PC-3 (cell line): ENCODE results near the gene SMYD3. TPM values are rescaled to one million over a fixed set of nuclear protein-coding genes. Genes with fewer than 3 reads are reported as not detected.

Experiments used
- ATAC-seq: fragments of 200-7000 bp; cut with Tn5 transposase; 2 replicates; pipeline ENCODE4 v1.9.1; 2020; ENCODE audit warnings: mild to moderate bottlenecking, moderate library complexity
- BruUV-seq: library from RNA; stranded (reverse); fragments of 400-500 nt; replicated peaks from 2 replicates; lab custom pipeline; 2021; lab: Mats Ljungman, UMichigan
- CTCF ChIA-PET: fragments of 300-600 bp; sonication (Branson Sonifier 250); formaldehyde crosslinking; loops from one replicate; lab custom pipeline; 2022; ENCODE audit warnings: antibody characterized with exemption; lab: Charles Lee
- POLR2A ChIA-PET: fragments of 300-600 bp; sonication (Branson Sonifier 250); formaldehyde crosslinking; loops from one replicate; lab custom pipeline; 2022; ENCODE audit warnings: antibody characterized with exemption; ENCODE audit not compliant: unreplicated experiment; lab: Charles Lee
- DNase-seq: peaks from one replicate; pipeline ENCODE4 v3.0.0-alpha.2; 2015
- H2AFZ ChIP-seq: fragments of 300-600 bp; sonication (generic); 2 replicates; pipeline ENCODE4 v1.6.0; 2016; ENCODE audit warnings: antibody characterized with exemption, low read length
- H3F3A ChIP-seq: fragments of 300-600 bp; sonication (generic); one replicate; pipeline ENCODE4 v1.6.0; 2017; ENCODE audit warnings: antibody characterized with exemption, low read length, control low read depth, mild to moderate bottlenecking; ENCODE audit not compliant: unreplicated experiment
- H3K27ac ChIP-seq: fragments of 300-600 bp; sonication (generic); 2 replicates; pipeline ENCODE4 v1.5.1; 2016; ENCODE audit warnings: mild to moderate bottlenecking, low read length
- H3K27me3 ChIP-seq: fragments of 300-600 bp; sonication (generic); 2 replicates; pipeline ENCODE4 v1.6.1; 2016; ENCODE audit warnings: low read length, mixed read lengths
- H3K36me3 ChIP-seq: fragments of 300-600 bp; sonication (generic); 2 replicates; pipeline ENCODE4 v1.6.1; 2016; ENCODE audit warnings: low read depth, mixed run types, low read length, mixed read lengths
- H3K4me1 ChIP-seq: fragments of 300-600 bp; sonication (generic); 2 replicates; pipeline ENCODE4 v1.5.1; 2016; ENCODE audit warnings: low read length; ENCODE audit not compliant: insufficient read depth
- H3K4me2 ChIP-seq: fragments of 300-600 bp; sonication (generic); 2 replicates; pipeline ENCODE4 v1.6.0; 2016; ENCODE audit warnings: low read length
- H3K4me3 ChIP-seq: fragments of 300-600 bp; sonication (generic); 2 replicates; pipeline ENCODE4 v1.5.1; 2016; ENCODE audit warnings: mild to moderate bottlenecking, low read length, mixed read lengths
- H3K79me2 ChIP-seq: fragments of 300-600 bp; sonication (generic); 2 replicates; pipeline ENCODE4 v1.6.1; 2017; ENCODE audit warnings: low read length, mixed read lengths
- H3K9ac ChIP-seq: fragments of 300-600 bp; sonication (generic); 2 replicates; pipeline ENCODE4 v1.6.0; 2016; ENCODE audit warnings: mild to moderate bottlenecking, low read length
- H3K9me2 ChIP-seq: fragments of 300-600 bp; sonication (generic); replicated peaks from 2 replicates; pipeline ENCODE4 v1.6.1; 2016; ENCODE audit warnings: mixed run types, low read length, mixed read lengths
- H3K9me3 ChIP-seq: fragments of 300-600 bp; sonication (generic); 2 replicates; pipeline ENCODE4 v1.6.1; 2016; ENCODE audit warnings: low read length, mixed read lengths
- H4K20me1 ChIP-seq: fragments of 300-600 bp; sonication (generic); 2 replicates; pipeline ENCODE4 v1.6.1; 2016; ENCODE audit warnings: low read length, mixed read lengths
- CTCF ChIP-seq: fragments of 300-600 bp; sonication (generic); conservative IDR thresholded peaks from 2 replicates; pipeline ENCODE4 v1.5.1; 2017; ENCODE audit warnings: antibody characterized with exemption, low read depth, mild to moderate bottlenecking, low read length
- EZH2 ChIP-seq: fragments of 300-600 bp; sonication (generic); IDR thresholded peaks from one replicate; pipeline ENCODE4 v1.6.1; 2017; ENCODE audit warnings: antibody characterized with exemption, mild to moderate bottlenecking, low read length; ENCODE audit not compliant: unreplicated experiment
- EZH2phosphoT487 ChIP-seq: fragments of 300-600 bp; sonication (generic); IDR thresholded peaks from 2 replicates; pipeline ENCODE4 v1.6.1; 2018; ENCODE audit warnings: mild to moderate bottlenecking, antibody characterized with exemption, low read length, borderline replicate concordance
- intact Hi-C: fragments of 100-400 bp; cut with micrococcal nuclease; formaldehyde crosslinking; loops from 2 replicates; pipeline ENCODE4 v1.9.0; 2023
- total RNA-seq: library from RNA; depleted of rRNA; stranded (reverse); fragments of >200 nt; gene quantifications from 2 replicates; pipeline ENCODE4 v1.2.3, GENCODE V29; 2014

The SMYD3 gene
- total RNA-seq, 1 experiment from 2014 or later: 33.0 TPM

DNA sequence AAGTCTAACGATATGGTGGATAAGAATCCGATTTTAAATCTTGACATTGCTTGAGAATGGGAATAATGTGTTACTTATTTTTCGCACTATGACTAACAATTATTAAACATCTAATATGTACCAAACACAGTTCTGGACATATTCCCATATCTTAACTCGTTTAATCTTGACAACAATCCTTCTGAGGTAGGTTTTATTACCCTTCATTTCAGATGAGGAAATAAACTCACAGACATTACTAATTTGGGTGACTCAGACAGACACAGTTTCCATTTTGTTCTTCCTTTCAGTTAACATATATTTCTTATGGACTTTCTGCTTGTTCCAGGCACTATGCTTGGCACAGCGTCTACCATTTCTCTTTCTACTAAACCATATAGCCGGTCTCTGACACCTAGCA is 244.8 kb downstream of the SMYD3 start:
- DNase-seq: peak; percentile 68

GRCh38 chr1:246261639-246262038 is 245.4 kb downstream of the SMYD3 start:
- H3F3A ChIP-seq: no peaks in the 10 kb centered on the region

More for the DNA sequence above, 244.8 kb downstream of the SMYD3 start:
- Histone ChIP-seq H3F3A (no peaks in the 10 kb centered on the region), H4K20me1 (no peaks in the 10 kb centered on the region), H3K27me3 (no peaks in the 10 kb centered on the region), H3K4me2 (peak overlapping the region; percentile 32), H2AFZ (no peak overlapping the region), H3K27ac (peak overlapping the region; percentile 59), H3K79me2 (no peaks in the 10 kb centered on the region), H3K4me1 (peaks cover 15% of the 10 kb centered on the region), H3K9ac (0 out of 2 replicates have a peak overlapping the region, but pooled peaks have one; percentile 1), H3K4me3 (0 out of 2 replicates have a peak overlapping the region, but pooled peaks have one; percentile 2), H3K36me3 (no peaks in the 10 kb centered on the region), H3K9me2 (no peaks in the 10 kb centered on the region), H3K9me3 (no peaks in the 10 kb centered on the region)
- TF ChIP-seq CTCF (no peak), EZH2phosphoT487 (no peak), EZH2 (no peak)
- POLR2A ChIA-PET: no interaction called here
- CTCF ChIA-PET: no interaction called here
- peak; percentile 90 for ATAC-seq
- no TSS peak for BruUV-seq
- intact Hi-C loops: loop anchor here (1.0 to 5.0 kb wide), 2 partner anchors 47 to 105 kb away; no protein-coding TSS in a partner anchor

More at GRCh38 chr1:246261639-246262038, 245.4 kb downstream of the SMYD3 start:
- Histone ChIP-seq H3K9ac (peak overlapping the region; percentile 1; the same call in 1 of the 2 replicates), H3K27me3 (no peaks in the 10 kb centered on the region), H3K4me3 (0 out of 2 replicates have a peak overlapping the region, but pooled peaks have one; percentile 2), H3K79me2 (no peaks in the 10 kb centered on the region), H3K9me3 (no peaks in the 10 kb centered on the region), H3K4me2 (peak overlapping the region; percentile 32), H2AFZ (no peak overlapping the region), H4K20me1 (no peaks in the 10 kb centered on the region), H3K36me3 (no peaks in the 10 kb centered on the region), H3K4me1 (peaks cover 15% of the 10 kb centered on the region), H3K27ac (peak overlapping the region; percentile 59), H3K9me2 (no peaks in the 10 kb centered on the region)
- ChIA-PET CTCF (no interaction called here), POLR2A (no interaction called here)
- intact Hi-C loops: loop anchor here (1.0 to 5.0 kb wide), 2 partner anchors 46 to 104 kb away; no protein-coding TSS in a partner anchor
- DNase-seq (peak; percentile 14), ATAC-seq (peak; percentile 8; the same call in 1 of the 2 replicates)
- BruUV-seq: no TSS peak
- TF ChIP-seq EZH2: no peak
- peak; percentile 73 for TF ChIP-seq CTCF
